ENCODE data around the gene RTL9.

GRCh38 chrX:110394651-110395050 lies 36.0 kb downstream of the RTL9 start:
- TF ChIP-seq CTCF (IDR thresholded peaks at IDR 0.05) (no peak), POLR2A (IDR thresholded peaks at IDR 0.05) (no peak)
